Stomach (tissue), 4 donors: Measurements from ENCODE around the gene IQCH.

Source experiments
- EP300 ChIP-seq: sonication (generic); formaldehyde crosslinking; IDR thresholded peaks from one replicate; pipeline ENCODE4 v1.6.1; 2017; ENCODE audit warnings: antibody characterized with exemption
- POLR2A ChIP-seq, 4 donors: fragments of 450-650 bp; IDR thresholded peaks; one replicate each; pipeline ENCODE4 v1.6.1; 2016; ENCODE audit warnings: antibody characterized with exemption in 4 of 4, control low read depth in 2 of 4, mild to moderate bottlenecking in 1 of 4, moderate library complexity in 1 of 4
- POLR2AphosphoS5 ChIP-seq, 3 donors: sonication (generic); formaldehyde crosslinking; IDR thresholded peaks; one replicate each; pipeline ENCODE4 v1.6.1; 2016; ENCODE audit warnings: antibody characterized with exemption in 3 of 3
- TF ChIP-seq, protein P1 (sequence below), 7 experiments: fragments of 450-650 bp in 4 of 7; fragments of 200-600 bp in 3 of 7; sonication (generic) in 3 of 7; IDR thresholded peaks; one replicate each; pipeline ENCODE4 v1.5.1; 2016 to 2019; ENCODE audit warnings: antibody characterized with exemption in 7 of 7, control low read depth in 2 of 7, mild to moderate bottlenecking in 1 of 7

DNA sequence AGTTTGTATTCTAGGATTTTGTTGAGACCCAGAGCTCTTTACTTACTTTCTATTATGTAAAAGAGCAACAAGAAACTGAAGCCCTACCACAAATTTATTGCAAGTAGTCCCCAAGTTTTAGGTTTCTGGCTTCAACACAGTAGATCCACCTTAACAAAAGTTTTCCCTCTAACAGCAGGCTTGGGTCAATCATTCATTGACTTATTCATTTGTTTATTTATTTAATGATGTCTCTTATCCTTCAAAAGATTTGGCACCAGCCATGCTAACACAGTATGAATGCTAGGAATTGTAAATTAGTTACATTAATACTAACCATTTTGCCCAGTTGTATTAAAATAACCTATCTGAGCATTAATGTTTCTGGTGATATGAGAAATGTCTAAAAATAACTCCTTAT lies 88.6 kb downstream of the IQCH start:
- TF ChIP-seq POLR2AphosphoS5 (IDR thresholded peaks at IDR 0.05): no peak
- TF ChIP-seq, protein P1, sequence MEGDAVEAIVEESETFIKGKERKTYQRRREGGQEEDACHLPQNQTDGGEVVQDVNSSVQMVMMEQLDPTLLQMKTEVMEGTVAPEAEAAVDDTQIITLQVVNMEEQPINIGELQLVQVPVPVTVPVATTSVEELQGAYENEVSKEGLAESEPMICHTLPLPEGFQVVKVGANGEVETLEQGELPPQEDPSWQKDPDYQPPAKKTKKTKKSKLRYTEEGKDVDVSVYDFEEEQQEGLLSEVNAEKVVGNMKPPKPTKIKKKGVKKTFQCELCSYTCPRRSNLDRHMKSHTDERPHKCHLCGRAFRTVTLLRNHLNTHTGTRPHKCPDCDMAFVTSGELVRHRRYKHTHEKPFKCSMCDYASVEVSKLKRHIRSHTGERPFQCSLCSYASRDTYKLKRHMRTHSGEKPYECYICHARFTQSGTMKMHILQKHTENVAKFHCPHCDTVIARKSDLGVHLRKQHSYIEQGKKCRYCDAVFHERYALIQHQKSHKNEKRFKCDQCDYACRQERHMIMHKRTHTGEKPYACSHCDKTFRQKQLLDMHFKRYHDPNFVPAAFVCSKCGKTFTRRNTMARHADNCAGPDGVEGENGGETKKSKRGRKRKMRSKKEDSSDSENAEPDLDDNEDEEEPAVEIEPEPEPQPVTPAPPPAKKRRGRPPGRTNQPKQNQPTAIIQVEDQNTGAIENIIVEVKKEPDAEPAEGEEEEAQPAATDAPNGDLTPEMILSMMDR (IDR thresholded peaks at IDR 0.05): no peak
- TF ChIP-seq EP300: no peak
- TF ChIP-seq POLR2A (IDR thresholded peaks at IDR 0.05): no peak
